Left forelimb (tissue), 1 donor: ENCODE measurements around the gene NEK7.
"Not testable (repeated sequence)": the region's sequence is repeated elsewhere in the genome, so short reads cannot be mapped to it uniquely, and the experiment has no call there.

Experiments used
- DNase-seq: peaks from one replicate; pipeline ENCODE4 v3.0.0-alpha.2; 2018; ENCODE audit warnings: low spot score

Gene NEK7

DNA sequence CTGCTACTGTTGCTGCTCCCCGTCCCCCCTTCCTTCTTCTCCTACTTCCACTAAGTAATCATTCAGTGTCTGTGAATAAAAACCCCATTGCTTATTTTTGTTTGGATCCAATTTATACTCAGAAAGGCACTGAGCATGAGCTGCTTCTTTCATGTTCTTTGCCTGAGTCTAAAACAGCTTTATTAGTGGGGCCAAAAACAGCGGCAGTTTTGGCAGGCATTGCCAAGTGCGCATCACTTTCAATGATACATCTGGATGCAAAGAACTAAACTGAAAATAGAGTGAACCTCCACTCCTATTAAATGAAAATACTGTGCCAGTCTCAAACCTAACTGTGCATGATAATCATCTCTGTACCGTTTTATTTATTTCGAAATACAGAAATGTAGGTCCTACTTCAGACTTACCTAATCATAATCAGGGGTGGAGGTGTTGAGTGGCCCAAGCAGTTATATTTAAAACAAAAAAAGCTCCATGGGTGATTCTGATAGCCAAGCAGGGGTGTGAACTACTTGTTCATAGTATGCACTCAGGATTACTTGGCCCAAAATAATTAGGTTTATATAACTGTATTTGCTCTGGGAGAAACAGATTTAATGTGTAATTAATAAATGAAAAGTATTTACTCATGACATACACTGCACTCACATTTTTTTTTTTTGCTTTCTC, 48.4 kb downstream of the NEK7 start:
- DNase-seq = no peak

DNA sequence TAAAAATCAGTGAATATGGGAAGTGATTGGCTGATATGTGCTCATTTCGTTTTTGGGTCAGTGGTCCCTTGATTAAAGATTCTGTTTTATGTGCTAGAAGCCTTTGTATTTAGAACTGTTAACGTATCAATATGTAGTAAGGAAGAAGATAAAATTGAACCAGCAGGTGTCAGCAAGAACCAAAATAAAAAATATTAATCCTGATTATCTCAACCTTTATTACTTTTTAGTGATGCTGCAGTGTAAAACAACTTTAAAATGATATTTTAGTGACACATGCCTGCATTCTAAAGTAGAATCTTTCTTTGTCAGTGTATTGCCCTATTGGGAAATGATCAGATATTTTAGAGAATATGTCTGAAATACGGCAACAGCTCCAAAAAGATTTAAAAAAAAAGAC, 49.5 kb downstream of the NEK7 start:
- no peak for DNase-seq

GRCh38 chr1:198211696-198212095, 54.9 kb downstream of the NEK7 start:
- DNase-seq = no peak

DNA sequence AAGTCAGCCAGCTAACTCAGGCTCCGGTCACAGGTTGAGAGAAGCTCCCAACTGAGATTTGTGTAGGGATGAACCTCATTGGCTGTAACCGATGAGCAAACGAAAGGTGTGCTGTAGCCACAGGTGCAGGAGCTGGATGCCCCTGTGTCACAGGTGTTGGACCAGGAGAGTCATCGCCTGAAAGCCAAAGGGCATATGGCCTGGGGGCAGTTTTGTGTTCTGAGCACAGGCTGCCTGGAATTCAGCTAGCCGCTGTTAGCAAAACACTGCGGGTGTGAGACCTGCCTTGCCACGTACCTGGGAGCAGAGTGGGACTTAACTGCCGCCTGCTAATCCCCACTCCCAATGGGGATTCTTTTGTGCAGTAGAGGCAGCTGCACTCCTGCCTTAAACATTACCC, 55.3 kb downstream of the NEK7 start:
- no peak for DNase-seq

DNA sequence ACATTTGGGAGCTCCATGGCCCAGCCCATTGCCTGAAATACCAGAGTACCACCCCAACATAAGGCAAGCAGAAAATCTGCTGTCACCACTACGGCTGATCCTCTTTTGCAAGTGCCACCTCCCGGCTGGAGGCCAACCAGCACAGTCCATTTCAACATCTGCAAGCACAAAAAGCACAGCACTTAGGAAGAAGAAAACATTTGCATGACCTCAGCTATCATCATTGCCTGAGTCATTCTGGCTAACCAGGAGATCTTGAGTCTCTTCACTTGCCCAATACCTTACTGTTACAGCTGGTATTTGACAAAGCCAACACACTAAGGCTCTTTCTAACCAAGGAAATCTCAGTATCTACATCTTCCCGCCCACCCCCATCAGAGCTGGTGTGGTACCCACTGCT, 55.9 kb downstream of the NEK7 start:
- DNase-seq = no peak

DNA sequence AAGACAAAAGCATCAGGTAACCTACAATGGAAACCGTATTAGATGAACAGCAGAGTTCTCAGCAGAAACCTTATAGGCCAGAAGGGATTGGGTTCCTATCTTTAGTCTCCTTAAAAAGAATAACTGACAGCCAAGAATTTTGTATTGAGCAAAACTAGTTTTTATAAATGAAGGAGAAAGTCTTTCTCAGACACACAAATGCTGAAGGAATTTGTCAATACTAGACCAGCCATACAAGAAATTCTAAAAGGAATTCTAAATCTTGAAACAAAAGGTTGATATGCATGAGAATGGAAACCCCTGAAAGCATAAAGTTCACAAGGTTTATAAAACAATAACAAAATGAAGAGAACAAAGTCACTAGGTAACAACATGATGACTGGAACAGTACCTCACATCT, 58.1 kb downstream of the NEK7 start:
- no peak for DNase-seq

DNA sequence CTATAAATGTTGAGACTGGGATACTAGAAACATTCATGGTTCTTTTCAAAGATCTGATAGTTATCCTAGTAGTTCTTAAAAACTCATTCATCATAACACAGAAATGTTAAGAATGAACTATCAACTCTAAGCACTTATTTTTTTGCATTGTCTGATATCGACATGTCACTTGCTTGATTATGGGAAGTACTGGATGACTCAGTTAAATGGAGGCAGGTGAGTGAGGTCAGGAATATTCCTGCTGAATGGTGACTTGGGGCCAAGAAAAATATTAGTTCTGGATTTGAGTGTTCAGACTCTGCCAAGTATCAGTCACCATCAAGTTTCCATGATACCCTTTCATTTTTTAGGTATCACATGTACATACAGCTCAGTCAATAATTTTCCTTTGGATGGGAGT, 63.6 kb downstream of the NEK7 start:
- DNase-seq = no peak

DNA sequence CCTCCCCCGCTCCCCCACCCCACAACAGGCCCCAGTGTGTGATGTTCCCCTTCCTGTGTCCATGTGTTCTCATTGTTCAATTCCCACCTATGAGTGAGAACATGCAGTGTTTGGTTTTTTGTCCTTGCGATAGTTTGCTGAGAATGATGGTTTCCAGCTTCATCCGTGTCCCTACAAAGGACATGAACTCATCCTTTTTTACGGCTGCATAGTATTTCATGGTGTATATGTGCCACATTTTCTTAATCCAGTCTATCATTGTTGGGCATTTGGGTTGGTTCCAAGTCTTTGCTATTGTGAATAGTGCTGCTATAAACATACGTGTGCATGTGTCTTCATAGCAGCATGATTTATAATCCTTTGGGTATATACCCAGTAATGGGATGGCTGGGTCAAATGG, 70.2 kb downstream of the NEK7 start:
- not testable (repeated sequence) for DNase-seq

- DNase-seq = not testable (repeated sequence)
Observed at GRCh38 chr1:198227454-198227853, 70.7 kb downstream of the NEK7 start.

DNA sequence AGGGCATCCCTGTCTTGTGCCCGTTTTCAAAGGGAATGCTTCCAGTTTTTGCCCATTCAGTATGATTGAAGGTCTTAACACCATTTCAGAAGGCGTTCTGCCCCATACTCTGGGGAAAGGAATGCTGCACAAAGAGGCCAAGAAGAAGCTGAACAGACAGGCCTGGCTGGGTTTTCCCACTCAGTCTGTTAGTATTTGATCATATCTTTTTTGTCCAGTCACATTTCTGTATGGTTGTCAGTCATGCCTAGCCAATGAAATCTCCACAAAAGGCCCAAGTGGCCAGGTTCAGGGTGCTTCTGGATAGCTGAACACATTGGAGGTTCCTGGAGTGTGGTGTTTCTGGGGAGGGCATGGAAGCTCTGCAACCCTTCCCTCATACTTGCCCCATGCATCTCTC, 72.1 kb downstream of the NEK7 start:
- no peak for DNase-seq

DNA sequence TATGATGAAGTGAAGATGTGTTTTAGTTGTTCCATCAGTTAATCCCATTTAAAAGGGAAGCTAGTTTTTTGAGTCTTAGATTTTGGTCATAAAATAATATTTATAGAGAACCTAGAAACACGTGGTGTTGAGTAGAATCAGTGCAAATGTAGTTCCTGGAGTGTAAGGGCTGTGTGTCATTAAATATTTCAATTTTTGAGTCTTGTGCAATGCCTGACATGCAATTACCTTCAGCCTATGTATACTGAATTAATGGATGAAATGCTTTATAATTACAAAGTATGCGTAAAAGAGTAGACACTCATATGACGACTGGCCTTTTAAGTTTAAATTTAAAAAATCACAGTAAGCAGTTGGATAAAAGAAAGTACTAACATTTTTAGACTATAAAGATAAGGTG, 75.0 kb downstream of the NEK7 start:
- DNase-seq = no peak

GRCh38 chr1:198232378-198232777, 75.6 kb downstream of the NEK7 start:
- DNase-seq = no peak

- DNase-seq = no peak
Observed at GRCh38 chr1:198232940-198233675, 76.3 kb downstream of the NEK7 start.

- DNase-seq = no peak
Observed at GRCh38 chr1:198234520-198235251, 77.9 kb downstream of the NEK7 start.

- DNase-seq = no peak
Observed at GRCh38 chr1:198238121-198238520, 81.3 kb downstream of the NEK7 start.

- no peak for DNase-seq
Observed at GRCh38 chr1:198241553-198241952, 84.8 kb downstream of the NEK7 start.

GRCh38 chr1:198244772-198245171, 88.0 kb downstream of the NEK7 start:
- no peak for DNase-seq

GRCh38 chr1:198245379-198245778, 88.6 kb downstream of the NEK7 start:
- DNase-seq = no peak

DNA sequence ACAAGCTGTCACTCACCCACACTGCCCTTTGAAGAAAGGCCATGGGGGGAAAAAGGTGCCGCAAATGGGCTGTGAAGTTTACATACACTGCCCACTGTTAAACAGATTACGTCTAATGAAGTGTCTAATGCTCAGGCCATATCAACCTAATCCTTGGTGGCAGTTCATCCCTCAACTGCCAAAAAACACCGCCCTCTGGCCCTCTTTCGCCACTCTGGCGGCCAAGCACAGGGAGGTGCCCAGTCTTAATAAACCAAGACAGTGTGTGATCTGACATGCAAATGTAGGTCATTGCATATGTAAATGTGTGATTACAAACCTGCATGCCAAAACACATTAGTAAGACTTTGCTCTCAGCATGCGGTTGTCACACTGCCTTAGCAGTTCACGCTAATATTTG, 89.5 kb downstream of the NEK7 start:
- no peak for DNase-seq

DNA sequence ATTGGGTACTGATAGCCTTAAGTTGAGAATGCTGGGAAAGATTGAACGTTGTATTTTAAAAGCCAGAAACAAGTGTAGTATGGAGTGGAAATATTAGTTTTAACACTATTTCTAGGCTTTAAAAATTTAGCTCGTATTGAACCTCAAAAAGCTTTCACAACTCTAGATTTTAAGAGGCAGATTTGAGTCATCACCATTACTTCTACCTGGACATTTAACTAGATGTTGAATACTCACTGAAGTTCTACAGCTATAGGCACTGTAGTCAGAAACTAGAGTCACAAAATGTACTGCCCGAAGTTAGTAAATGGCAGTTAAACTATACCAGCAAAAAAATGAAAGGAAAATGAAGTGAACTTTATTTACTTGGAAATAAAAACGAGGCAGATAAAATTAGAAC, 96.5 kb downstream of the NEK7 start:
- DNase-seq = no peak

DNA sequence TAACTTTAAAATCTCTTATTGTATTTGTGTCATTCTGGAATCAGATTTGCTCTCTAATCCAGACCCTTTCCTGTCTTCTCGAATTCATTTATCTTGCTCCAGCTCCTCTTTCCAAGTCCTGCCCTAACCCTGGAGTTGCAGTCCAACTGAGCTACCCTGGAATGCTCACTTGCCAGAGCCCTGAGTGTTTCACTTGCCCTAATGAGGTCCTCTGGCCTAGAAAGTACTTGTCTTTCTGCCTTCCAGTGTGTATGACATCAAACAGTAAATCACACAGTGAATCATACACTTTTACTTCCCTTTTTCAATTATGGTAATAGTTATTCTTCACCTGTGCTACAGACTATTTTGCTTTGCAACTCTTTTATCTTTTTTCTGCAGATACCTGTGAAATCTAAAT, 96.9 kb downstream of the NEK7 start:
- DNase-seq = no peak

DNA sequence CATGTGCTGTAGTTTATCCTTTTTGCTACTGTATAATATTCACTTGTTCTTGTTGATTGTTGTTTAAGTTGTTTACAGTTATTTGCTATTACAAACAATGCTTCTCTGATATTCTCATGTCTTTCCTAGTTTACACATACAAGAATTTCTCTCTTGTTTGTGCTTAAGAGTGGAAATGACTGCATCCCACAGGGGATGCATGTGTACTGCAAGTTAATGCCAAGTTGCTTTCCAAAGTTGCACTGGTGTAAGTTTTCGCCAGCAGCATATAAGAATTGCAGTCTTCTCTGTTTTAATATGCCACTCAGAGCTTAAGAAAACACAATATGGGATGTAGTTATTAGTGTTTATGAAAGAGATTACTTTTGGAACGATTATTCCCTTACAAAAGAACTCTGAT, 97.7 kb downstream of the NEK7 start:
- DNase-seq = no peak

DNA sequence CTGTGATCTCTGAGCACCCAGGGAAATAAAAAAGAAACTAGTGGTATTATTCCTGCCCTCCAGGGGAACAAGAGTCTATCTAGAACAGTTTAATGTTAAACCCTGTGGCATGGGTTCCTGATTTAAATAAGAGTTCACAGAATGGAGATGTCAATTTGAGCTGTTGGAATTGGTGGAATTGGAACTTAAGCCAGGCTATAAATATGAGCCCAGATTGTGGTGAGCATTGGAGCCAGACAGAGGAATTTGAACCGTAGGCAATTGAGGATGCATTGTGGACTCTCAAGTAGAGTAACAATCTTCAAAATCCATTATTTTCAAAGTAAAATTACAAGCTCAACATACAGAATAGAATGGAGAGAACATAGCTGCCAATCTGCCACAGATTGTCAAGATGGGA, 98.2 kb downstream of the NEK7 start:
- DNase-seq = no peak
